ENCODE measurements around the gene LRRC14B. TPM values are rescaled to one million over a fixed set of nuclear protein-coding genes. Genes with fewer than 3 reads are reported as not detected.

Gene LRRC14B
- total and polyA plus RNA-seq, 4 donors, result 0.09 TPM; not detected in 3

GRCh38 chr5:172421-172820 lies 18.9 kb upstream of the LRRC14B start (continued):
- TF ChIP-seq REST (IDR thresholded peaks at IDR 0.05), result no peak
- no peak for TF ChIP-seq EGR1 (IDR thresholded peaks at IDR 0.05; ENCODE audit: low read depth in 2 of 2)
- TF ChIP-seq FOXA1 (IDR thresholded peaks at IDR 0.05), result no peak
- TF ChIP-seq CTCF (IDR thresholded peaks at IDR 0.05; ENCODE audit: low read depth, low read length, missing input control), result no peak
- no peak for TF ChIP-seq ATF3 (IDR thresholded peaks at IDR 0.05)

DNA sequence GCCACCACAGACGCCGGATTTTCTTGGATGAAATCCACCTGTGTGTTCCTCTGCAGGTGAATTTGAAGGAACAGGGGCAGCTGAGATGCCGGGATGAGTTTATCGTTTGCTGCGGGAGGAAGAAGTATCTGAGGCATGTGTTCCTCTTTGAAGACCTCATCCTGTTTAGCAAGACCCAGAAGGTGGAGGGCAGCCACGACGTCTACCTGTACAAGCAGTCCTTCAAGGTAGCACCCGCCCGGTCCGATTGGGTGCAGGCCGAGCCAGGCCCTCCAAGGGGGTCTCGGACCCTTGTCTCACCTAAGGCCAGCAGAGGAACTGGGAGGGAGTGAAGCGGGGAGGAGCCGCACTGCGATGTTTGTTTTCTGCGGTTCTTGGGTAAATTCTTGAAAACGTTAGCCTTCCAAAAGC lies 18.4 kb upstream of the LRRC14B start:
- 76% methylated on average over 17 of the region's 17 CpGs for WGBS
- DNase-seq (ENCODE audit: low spot score), result no peak
- Histone ChIP-seq H3K36me3 (ENCODE audit: control insufficient read depth in 4 of 4, insufficient read depth in 3 of 4, low read depth in 1 of 4, low read length in 3 of 4) (no peaks in the 10 kb centered on the region), H3K27me3 (ENCODE audit: control insufficient read depth in 4 of 4, insufficient read depth in 4 of 4, low read length in 3 of 4) (peaks cover 0 to 3% (median 0%) of the 10 kb centered on the region in 4 donors), H3K27ac (ENCODE audit: low read depth in 1 of 2, low read length in 2 of 2) (no peak overlapping the region), H3K4me3 (ENCODE audit: low read depth in 1 of 3, low read length in 3 of 3) (no peak overlapping the region), H3K9me3 (ENCODE audit: control insufficient read depth in 4 of 4, low read length in 3 of 4) (no peaks in the 10 kb centered on the region), H3K4me1 (ENCODE audit: control insufficient read depth in 4 of 4, insufficient read depth in 4 of 4, low read length in 3 of 4) (no peaks in the 10 kb centered on the region), H3K9ac (ENCODE audit: low read depth in 1 of 2, low read length in 2 of 2) (no peak overlapping the region)
- no peak for TF ChIP-seq HNF4A (conservative IDR thresholded peaks at IDR 0.05)

GRCh38 chr5:173392-174290 lies 17.7 kb upstream of the LRRC14B start:
- TF ChIP-seq ATF3 (IDR thresholded peaks at IDR 0.05), result no peak
- DNase-seq (ENCODE audit: low spot score), result no peak
- no peak overlapping the region for H3K4me3 ChIP-seq (ENCODE audit: low read depth in 1 of 3, low read length in 3 of 3)
- no peaks in the 10 kb centered on the region for H3K9me3 ChIP-seq (ENCODE audit: control insufficient read depth in 4 of 4, low read length in 3 of 4)
- no peaks in the 10 kb centered on the region for H3K36me3 ChIP-seq (ENCODE audit: control insufficient read depth in 4 of 4, insufficient read depth in 3 of 4, low read depth in 1 of 4, low read length in 3 of 4)
- 80% methylated on average over 22 of the region's 22 CpGs for WGBS
- no peak overlapping the region for H3K9ac ChIP-seq (ENCODE audit: low read depth in 1 of 2, low read length in 2 of 2)
- peaks cover 0 to 3% (median 0%) of the 10 kb centered on the region in 4 donors for H3K27me3 ChIP-seq (ENCODE audit: control insufficient read depth in 4 of 4, insufficient read depth in 4 of 4, low read length in 3 of 4)
- no peaks in the 10 kb centered on the region for H3K4me1 ChIP-seq (ENCODE audit: control insufficient read depth in 4 of 4, insufficient read depth in 4 of 4, low read length in 3 of 4)
- no peak overlapping the region for H3K27ac ChIP-seq (ENCODE audit: low read depth in 1 of 2, low read length in 2 of 2)

DNA sequence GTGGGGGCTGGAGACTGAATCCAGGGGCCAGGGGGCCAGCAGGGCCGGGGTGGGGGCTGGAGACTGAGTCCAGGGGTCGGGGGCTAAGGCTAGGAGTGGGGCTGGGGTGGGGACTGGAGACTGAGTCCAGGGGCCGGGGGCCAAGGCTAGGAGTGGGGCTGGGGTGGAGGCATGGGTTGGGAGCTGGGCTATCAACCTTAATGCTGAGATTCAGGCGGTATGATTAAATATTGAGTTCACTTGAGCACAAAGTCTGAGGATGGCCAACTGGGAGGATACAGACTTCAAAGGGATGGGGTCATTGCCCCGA lies 17.0 kb upstream of the LRRC14B start:
- Histone ChIP-seq H3K9me3 (ENCODE audit: control insufficient read depth in 4 of 4, low read length in 3 of 4) (no peaks in the 10 kb centered on the region), H3K4me1 (ENCODE audit: control insufficient read depth in 4 of 4, insufficient read depth in 4 of 4, low read length in 3 of 4) (no peaks in the 10 kb centered on the region), H3K9ac (ENCODE audit: low read depth in 1 of 2, low read length in 2 of 2) (no peak overlapping the region), H3K36me3 (ENCODE audit: control insufficient read depth in 4 of 4, insufficient read depth in 3 of 4, low read depth in 1 of 4, low read length in 3 of 4) (no peaks in the 10 kb centered on the region), H3K27me3 (ENCODE audit: control insufficient read depth in 4 of 4, insufficient read depth in 4 of 4, low read length in 3 of 4) (peaks cover 0 to 3% (median 0%) of the 10 kb centered on the region in 4 donors), H3K4me3 (ENCODE audit: low read depth in 1 of 3, low read length in 3 of 3) (no peak overlapping the region), H3K27ac (ENCODE audit: low read depth in 1 of 2, low read length in 2 of 2) (no peak overlapping the region)
- WGBS, result 77% methylated on average over 5 of the region's 5 CpGs
- DNase-seq (ENCODE audit: low spot score), result no peak
- TF ChIP-seq HNF4A (conservative IDR thresholded peaks at IDR 0.05) (no peak), GABPA (IDR thresholded peaks at IDR 0.05 in 1 of 2, conservative IDR thresholded peaks at IDR 0.05 in 1 of 2) (no peak), YY1 (IDR thresholded peaks at IDR 0.05) (no peak), CTCF (IDR thresholded peaks at IDR 0.05; ENCODE audit: low read depth, low read length, missing input control) (no peak), EGR1 (IDR thresholded peaks at IDR 0.05; ENCODE audit: low read depth in 2 of 2) (no peak), REST (IDR thresholded peaks at IDR 0.05) (no peak), FOXA2 (IDR thresholded peaks at IDR 0.05) (no peak)
- TF ChIP-seq, protein P1, sequence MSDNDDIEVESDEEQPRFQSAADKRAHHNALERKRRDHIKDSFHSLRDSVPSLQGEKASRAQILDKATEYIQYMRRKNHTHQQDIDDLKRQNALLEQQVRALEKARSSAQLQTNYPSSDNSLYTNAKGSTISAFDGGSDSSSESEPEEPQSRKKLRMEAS (IDR thresholded peaks at IDR 0.05), result no peak

All from liver (tissue), 9 donors.